Glutamatergic neuron (in vitro differentiated cells): Measurements from ENCODE around the gene DEPDC5. TPM values are rescaled to one million over a fixed set of nuclear protein-coding genes. Genes with fewer than 3 reads are reported as not detected.

Experiments used
- DNase-seq: peaks from one replicate; pipeline ENCODE4 v3.0.0; 2022
- H3K27ac Mint-ChIP-seq: one replicate; pipeline ENCODE4 v1.8.0; 2020; ENCODE audit warnings: mild to moderate bottlenecking, mixed read lengths, inconsistent platforms; ENCODE audit not compliant: unreplicated experiment
- H3K27me3 Mint-ChIP-seq: one replicate; pipeline ENCODE4 v1.8.0; 2020; ENCODE audit warnings: mild to moderate bottlenecking, moderate library complexity, mixed read lengths, inconsistent platforms; ENCODE audit not compliant: unreplicated experiment
- H3K36me3 Mint-ChIP-seq: one replicate; pipeline ENCODE4 v1.8.0; 2020; ENCODE audit warnings: mild to moderate bottlenecking, mixed read lengths, inconsistent platforms; ENCODE audit not compliant: unreplicated experiment
- H3K4me1 Mint-ChIP-seq: one replicate; pipeline ENCODE4 v1.8.0; 2020; ENCODE audit warnings: mild to moderate bottlenecking, low read depth, mixed read lengths, inconsistent platforms; ENCODE audit not compliant: unreplicated experiment
- H3K4me3 Mint-ChIP-seq: one replicate; pipeline ENCODE4 v1.8.0; 2020; ENCODE audit warnings: mild to moderate bottlenecking, mixed read lengths, inconsistent platforms; ENCODE audit not compliant: unreplicated experiment
- H3K9me3 Mint-ChIP-seq: one replicate; pipeline ENCODE4 v1.8.0; 2020; ENCODE audit warnings: mild to moderate bottlenecking, moderate library complexity, mixed read lengths, inconsistent platforms; ENCODE audit not compliant: unreplicated experiment
- CTCF ChIP-seq: fragments of 200-600 bp; sonication (generic); IDR thresholded peaks from one replicate; pipeline ENCODE4 v1.5.0; 2021; ENCODE audit not compliant: partially characterized antibody, unreplicated experiment
- total RNA-seq: library from RNA; stranded (reverse); fragmentation: NEBNext Ultra II Directional; extraction: Animal tissue kit (Norgen Biotek cat#: 25700); gene quantifications from one replicate; pipeline ENCODE4 v1.2.1, GENCODE V29; 2021; ENCODE audit not compliant: unreplicated experiment

DEPDC5 gene
- total RNA-seq, 1 donor from 2014 or later: 32.0 TPM

GRCh38 chr22:31723723-31724122 lies 30.1 kb upstream of the DEPDC5 start:
- no peaks in the 10 kb centered on the region for H3K4me1 Mint-ChIP-seq
- no peaks in the 10 kb centered on the region for H3K9me3 Mint-ChIP-seq
- H3K36me3 Mint-ChIP-seq: no peaks in the 10 kb centered on the region
- H3K27me3 Mint-ChIP-seq: no peaks in the 10 kb centered on the region
- H3K4me3 Mint-ChIP-seq: no peak overlapping the region
- no peak for TF ChIP-seq CTCF
- no peak for DNase-seq
- no peak overlapping the region for H3K27ac Mint-ChIP-seq

GRCh38 chr22:31726692-31727091 lies 27.1 kb upstream of the DEPDC5 start:
- no peak overlapping the region for H3K27ac Mint-ChIP-seq
- no peaks in the 10 kb centered on the region for H3K9me3 Mint-ChIP-seq
- no peak for TF ChIP-seq CTCF
- no peaks in the 10 kb centered on the region for H3K27me3 Mint-ChIP-seq
- no peaks in the 10 kb centered on the region for H3K4me1 Mint-ChIP-seq
- no peak for DNase-seq
- H3K36me3 Mint-ChIP-seq: no peaks in the 10 kb centered on the region
- H3K4me3 Mint-ChIP-seq: no peak overlapping the region

- H3K36me3 Mint-ChIP-seq: no peaks in the 10 kb centered on the region
- no peak for DNase-seq
- no peaks in the 10 kb centered on the region for H3K27me3 Mint-ChIP-seq
- H3K27ac Mint-ChIP-seq: no peak overlapping the region
- H3K4me1 Mint-ChIP-seq: no peaks in the 10 kb centered on the region
- no peak for TF ChIP-seq CTCF
- H3K9me3 Mint-ChIP-seq: peaks cover 2% of the 10 kb centered on the region
- no peak overlapping the region for H3K4me3 Mint-ChIP-seq
These were observed 25.0 kb upstream of the DEPDC5 start for GRCh38 chr22:31728857-31729256.

- peaks cover 2% of the 10 kb centered on the region for H3K9me3 Mint-ChIP-seq
- no peak for DNase-seq
- no peaks in the 10 kb centered on the region for H3K27me3 Mint-ChIP-seq
- H3K4me3 Mint-ChIP-seq: no peak overlapping the region
- H3K36me3 Mint-ChIP-seq: no peaks in the 10 kb centered on the region
- TF ChIP-seq CTCF: no peak
- H3K4me1 Mint-ChIP-seq: peaks cover 3% of the 10 kb centered on the region
- H3K27ac Mint-ChIP-seq: no peak overlapping the region
These were observed 23.5 kb upstream of the DEPDC5 start for GRCh38 chr22:31730344-31730711.

GRCh38 chr22:31732089-31732829 lies 21.6 kb upstream of the DEPDC5 start:
- H3K9me3 Mint-ChIP-seq: peaks cover 2% of the 10 kb centered on the region
- no peak for TF ChIP-seq CTCF
- H3K27ac Mint-ChIP-seq: no peak overlapping the region
- no peak for DNase-seq
- H3K36me3 Mint-ChIP-seq: no peaks in the 10 kb centered on the region
- no peaks in the 10 kb centered on the region for H3K27me3 Mint-ChIP-seq
- no peak overlapping the region for H3K4me3 Mint-ChIP-seq
- peaks cover 3% of the 10 kb centered on the region for H3K4me1 Mint-ChIP-seq
